Upper lobe of left lung (tissue), 6 donors: ENCODE measurements around the gene EXOC1. TPM values are rescaled to one million over a fixed set of nuclear protein-coding genes. Genes with fewer than 3 reads are reported as not detected.
"Not testable (repeated sequence)": the region's sequence is repeated elsewhere in the genome, so short reads cannot be mapped to it uniquely, and the experiment has no call there.

Experiments used
- ATAC-seq, 2 donors: fragments of 200-7000 bp; cut with Tn5 transposase; one replicate each; pipeline ENCODE4 v1.9.1; 2022; ENCODE audit warnings: mild to moderate bottlenecking in 2 of 2, moderate library complexity in 2 of 2; ENCODE audit not compliant: low FRiP score in 2 of 2
- DNase-seq, 2 donors: peaks; one replicate each; pipeline ENCODE4 v3.0.0-alpha.2; 2019 to 2020
- H3K27ac ChIP-seq, 4 donors: fragments of 200-600 bp; sonication (generic); one replicate each; pipeline ENCODE4 v1.5.1; 2016 to 2019
- H3K27me3 ChIP-seq, 4 donors: fragments of 200-600 bp; sonication (generic); one replicate each; pipeline ENCODE4 v1.5.1; 2017 to 2019
- H3K36me3 ChIP-seq, 4 donors: fragments of 200-600 bp; sonication (generic); one replicate each; pipeline ENCODE4 v1.5.1; 2016 to 2019
- H3K4me1 ChIP-seq, 4 donors: fragments of 200-600 bp; sonication (generic); one replicate each; pipeline ENCODE4 v1.5.1; 2018 to 2019
- H3K4me3 ChIP-seq, 4 donors: fragments of 200-600 bp; sonication (generic); one replicate each; pipeline ENCODE4 v1.5.1; 2017 to 2019; ENCODE audit warnings: mild to moderate bottlenecking in 2 of 4, moderate library complexity in 1 of 4
- H3K9me3 ChIP-seq, 4 donors: fragments of 200-600 bp; sonication (generic); one replicate each; pipeline ENCODE4 v1.5.1; 2018 to 2019
- CTCF ChIP-seq, 6 experiments: fragments of 450-650 bp in 4 of 6; fragments of 200-600 bp in 2 of 6; sonication (generic) in 2 of 6; IDR thresholded peaks; one replicate each; pipeline ENCODE4 v1.5.1; 2016 to 2019; ENCODE audit warnings: antibody characterized with exemption in 6 of 6
- EP300 ChIP-seq, 4 donors: sonication (generic); formaldehyde crosslinking; IDR thresholded peaks; one replicate each; pipeline ENCODE4 v1.5.1; 2017; ENCODE audit warnings: antibody characterized with exemption in 4 of 4, control low read depth in 2 of 4
- POLR2A ChIP-seq, 4 donors: fragments of 450-650 bp; IDR thresholded peaks; one replicate each; pipeline ENCODE4 v1.5.1; 2016 to 2017; ENCODE audit warnings: antibody characterized with exemption in 4 of 4, mild to moderate bottlenecking in 2 of 4
- POLR2AphosphoS5 ChIP-seq, 2 donors: sonication (generic); formaldehyde crosslinking; IDR thresholded peaks; one replicate each; pipeline ENCODE4 v1.5.1; 2017; ENCODE audit warnings: antibody characterized with exemption in 2 of 2
- WGBS, 2 donors: methylation state at CpG; one replicate each; pipeline ENCODE4 v1.1.5; 2017 to 2018; 5-methylcytosine and 5-hydroxymethylcytosine counted together
- total RNA-seq, 6 donors: library from RNA; depleted of rRNA in 4 of 6; stranded (reverse); fragments of >200 nt in 4 of 6; gene quantifications; one replicate each; pipeline versions ENCODE4 v1.1.0 to v1.2.1, GENCODE V29; 2016 to 2021
- donor health status: DM: no; HTN: no; CAD: no; lungs with moderate emphysema.
- donor health status: DM: no; HTN: yes; CAD: no; lungs with severe emphysema.

Gene EXOC1
- total RNA-seq, 6 donors from 2014 or later: 19.1 to 44.2 (median 32.4) TPM

GRCh38 chr4:55837903-55838302, 15.5 kb upstream of the EXOC1 start:
- no peak for DNase-seq
- ATAC-seq: no peak
- H3K4me1 ChIP-seq: no peaks in the 10 kb centered on the region
- WGBS, 2 donors: 77 to 82% methylated on average over 1 of the region's 1 CpG
- no peaks in the 10 kb centered on the region for H3K36me3 ChIP-seq
- no peak overlapping the region for H3K4me3 ChIP-seq
- H3K9me3 ChIP-seq: peaks cover 0 to 3% (median 0%) of the 10 kb centered on the region in 4 donors
- no peaks in the 10 kb centered on the region for H3K27me3 ChIP-seq
- no peak overlapping the region for H3K27ac ChIP-seq
- TF ChIP-seq CTCF (IDR thresholded peaks at IDR 0.05) (no peak), EP300 (IDR thresholded peaks at IDR 0.05) (no peak), POLR2A (IDR thresholded peaks at IDR 0.05) (no peak), POLR2AphosphoS5 (IDR thresholded peaks at IDR 0.05) (no peak)

GRCh38 chr4:55838356-55838755, 15.1 kb upstream of the EXOC1 start:
- Histone ChIP-seq H3K4me3 (no peak overlapping the region), H3K36me3 (no peaks in the 10 kb centered on the region), H3K4me1 (no peaks in the 10 kb centered on the region), H3K27me3 (no peaks in the 10 kb centered on the region), H3K27ac (no peak overlapping the region), H3K9me3 (peaks cover 0 to 3% (median 0%) of the 10 kb centered on the region in 4 donors)
- WGBS, 2 donors: 80 to 82% methylated on average over 1 of the region's 1 CpG
- ATAC-seq (no peak), DNase-seq (no peak)
- TF ChIP-seq CTCF (IDR thresholded peaks at IDR 0.05): no peak
- TF ChIP-seq EP300 (IDR thresholded peaks at IDR 0.05): no peak
- no peak for TF ChIP-seq POLR2A (IDR thresholded peaks at IDR 0.05)

GRCh38 chr4:55838952-55839351, 14.5 kb upstream of the EXOC1 start:
- ATAC-seq (no peak), DNase-seq (no peak)
- peaks cover 0 to 3% (median 0%) of the 10 kb centered on the region in 4 donors for H3K9me3 ChIP-seq
- TF ChIP-seq POLR2A (IDR thresholded peaks at IDR 0.05): no peak
- no peak for TF ChIP-seq EP300 (IDR thresholded peaks at IDR 0.05)
- no peak for TF ChIP-seq CTCF (IDR thresholded peaks at IDR 0.05)
- no peak for TF ChIP-seq POLR2AphosphoS5 (IDR thresholded peaks at IDR 0.05)
- no peak overlapping the region for H3K4me3 ChIP-seq
- H3K27me3 ChIP-seq: no peaks in the 10 kb centered on the region
- H3K4me1 ChIP-seq: no peaks in the 10 kb centered on the region
- H3K36me3 ChIP-seq: no peaks in the 10 kb centered on the region
- H3K27ac ChIP-seq: no peak overlapping the region

- Histone ChIP-seq H3K4me1 (no peaks in the 10 kb centered on the region), H3K36me3 (no peaks in the 10 kb centered on the region), H3K27me3 (no peaks in the 10 kb centered on the region), H3K9me3 (peaks cover 0 to 3% (median 0%) of the 10 kb centered on the region in 4 donors), H3K27ac (no peak overlapping the region), H3K4me3 (no peak overlapping the region)
- DNase-seq (no peak), ATAC-seq (no peak)
- WGBS, 2 donors: 92 to 100% methylated on average over 1 of the region's 1 CpG
- TF ChIP-seq EP300 (IDR thresholded peaks at IDR 0.05): no peak
- TF ChIP-seq CTCF (IDR thresholded peaks at IDR 0.05): no peak
- no peak for TF ChIP-seq POLR2A (IDR thresholded peaks at IDR 0.05)
- no peak for TF ChIP-seq POLR2AphosphoS5 (IDR thresholded peaks at IDR 0.05)
Observed at GRCh38 chr4:55840956-55841355, 12.5 kb upstream of the EXOC1 start.

- peak in 1 of 2 donors; percentile 63 for DNase-seq
- peak overlapping the region in 1 of 4 donors; percentile 46 for H3K27ac ChIP-seq
- 72 to 84% methylated on average over 17 to 18 of the region's 22 CpGs for WGBS, 2 donors
- peak overlapping the region in 2 of 4 donors; percentile 29 to 34 for H3K4me3 ChIP-seq
- not testable (repeated sequence) for H3K4me1 ChIP-seq, ATAC-seq, H3K36me3 ChIP-seq, H3K9me3 ChIP-seq, H3K27me3 ChIP-seq
Observed at GRCh38 chr4:55841373-55842239, 11.8 kb upstream of the EXOC1 start.

- H3K4me1 ChIP-seq: not testable (repeated sequence)
- WGBS, 2 donors: 71 to 80% methylated on average over 1 to 8 of the region's 10 CpGs
Observed at GRCh38 chr4:55842312-55842711, 11.1 kb upstream of the EXOC1 start.

More at GRCh38 chr4:55842312-55842711, 11.1 kb upstream of the EXOC1 start:
- not testable (repeated sequence) for DNase-seq, H3K27ac ChIP-seq, H3K9me3 ChIP-seq, ATAC-seq, H3K36me3 ChIP-seq, H3K4me3 ChIP-seq, H3K27me3 ChIP-seq
